Medulla oblongata (tissue), 1 donor: ENCODE results near the gene AUH.
A peak's percentile ranks its signal among the peaks of the same experiment; 100 is the strongest.
"Not testable (repeated sequence)": the region's sequence is repeated elsewhere in the genome, so short reads cannot be mapped to it uniquely, and the experiment has no call there.

Source experiments
- DNase-seq: peaks from one replicate; pipeline ENCODE4 v3.0.0-alpha.2; 2015; ENCODE audit errors: extremely low spot score

AUH gene

DNA sequence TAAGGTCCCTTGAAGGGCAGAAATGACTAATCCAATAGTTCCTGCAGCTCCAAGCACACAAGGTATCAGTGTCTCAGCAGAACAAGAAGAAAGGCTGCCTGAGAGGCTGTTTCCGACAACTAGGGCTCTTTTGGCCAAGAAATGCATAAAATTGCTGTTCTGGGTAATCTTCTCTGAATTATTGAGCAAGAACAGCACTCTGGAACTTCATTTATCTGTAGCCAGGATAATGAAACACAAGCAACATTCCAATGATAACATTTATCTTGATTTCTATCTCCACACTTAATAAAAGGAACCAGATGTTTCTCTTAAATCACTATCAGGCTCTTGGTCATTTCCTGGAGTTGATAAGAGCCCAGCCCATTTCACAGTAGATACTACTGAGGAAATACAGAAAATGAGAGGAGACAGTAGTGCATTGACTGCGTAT is 17.0 kb upstream of the AUH start:
- no peak for DNase-seq

DNA sequence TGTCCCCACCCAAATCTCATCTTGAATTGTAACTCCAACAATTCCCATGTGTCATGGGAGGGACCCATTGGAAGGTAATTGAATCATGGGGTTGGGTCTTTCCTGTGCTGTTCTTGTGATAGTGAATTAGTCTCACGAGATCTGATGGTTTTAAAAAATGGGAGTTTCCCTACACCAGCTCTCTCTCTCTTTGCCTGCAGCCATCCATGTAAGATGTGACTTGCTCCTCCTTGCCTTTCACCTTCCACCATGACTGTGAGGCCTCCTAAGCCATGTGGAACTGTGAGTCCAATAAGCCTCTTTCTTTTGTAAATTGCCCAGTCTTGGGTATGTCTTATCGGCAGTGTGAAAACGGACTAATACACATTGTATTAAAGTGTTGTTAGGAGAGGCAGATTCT is 16.3 kb upstream of the AUH start:
- not testable (repeated sequence) for DNase-seq

DNA sequence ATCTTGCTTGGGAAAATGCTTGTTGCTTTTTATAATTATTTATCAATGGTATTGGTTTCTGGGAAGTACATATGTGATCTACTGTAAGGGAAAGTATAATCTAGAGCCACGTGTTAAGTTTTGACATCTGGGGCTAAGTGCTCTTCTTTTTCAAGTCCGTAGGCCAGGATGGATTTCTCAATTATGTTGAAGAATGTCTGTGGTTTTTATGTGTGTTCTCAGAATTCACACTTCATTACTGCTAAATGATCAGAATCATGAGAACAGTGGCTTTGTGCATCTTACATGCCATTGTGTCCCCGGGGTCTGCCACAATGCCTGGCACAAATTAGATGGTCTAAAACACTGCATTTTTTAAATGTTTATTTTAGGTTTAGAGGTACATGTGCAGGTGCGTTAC is 14.5 kb upstream of the AUH start:
- DNase-seq = no peak

DNA sequence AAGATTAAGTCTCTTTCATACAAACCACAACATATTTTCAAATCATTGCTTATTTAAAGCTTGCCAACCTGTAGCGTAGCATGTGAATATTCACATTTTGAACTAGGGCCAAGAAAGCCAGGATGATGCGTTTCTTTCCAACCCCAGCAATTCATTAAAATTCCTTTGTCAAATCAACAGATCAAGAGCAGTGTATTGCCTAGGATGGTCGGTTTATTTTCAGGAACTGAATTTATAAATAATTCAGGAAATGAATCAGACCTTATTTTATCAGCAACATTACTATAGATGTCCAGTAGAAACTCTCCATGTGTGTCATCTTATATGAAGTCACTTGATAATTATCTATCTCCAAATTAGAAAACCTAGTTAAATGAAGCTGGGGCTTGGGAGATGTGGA is 13.2 kb upstream of the AUH start:
- no peak for DNase-seq

DNA sequence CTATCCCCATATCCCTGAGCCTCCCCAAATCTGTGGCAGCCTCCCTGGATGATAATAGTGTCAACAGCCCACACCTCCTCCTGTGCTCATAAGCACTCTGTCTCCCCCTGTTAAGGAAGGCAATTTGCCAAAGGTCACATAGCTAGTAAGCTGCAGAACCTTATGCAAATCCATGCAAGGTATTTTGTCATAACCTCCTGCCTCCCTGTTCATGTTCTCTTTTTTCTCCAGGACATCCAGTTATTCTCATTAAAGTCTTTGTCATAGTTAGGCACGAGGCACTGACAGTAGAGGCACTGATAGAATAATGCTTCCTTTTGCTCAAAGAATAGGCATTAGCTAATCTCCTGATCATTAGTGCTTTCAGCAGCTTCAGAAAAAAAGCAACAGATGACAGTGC is 10.2 kb upstream of the AUH start:
- DNase-seq = peak; percentile 29

DNA sequence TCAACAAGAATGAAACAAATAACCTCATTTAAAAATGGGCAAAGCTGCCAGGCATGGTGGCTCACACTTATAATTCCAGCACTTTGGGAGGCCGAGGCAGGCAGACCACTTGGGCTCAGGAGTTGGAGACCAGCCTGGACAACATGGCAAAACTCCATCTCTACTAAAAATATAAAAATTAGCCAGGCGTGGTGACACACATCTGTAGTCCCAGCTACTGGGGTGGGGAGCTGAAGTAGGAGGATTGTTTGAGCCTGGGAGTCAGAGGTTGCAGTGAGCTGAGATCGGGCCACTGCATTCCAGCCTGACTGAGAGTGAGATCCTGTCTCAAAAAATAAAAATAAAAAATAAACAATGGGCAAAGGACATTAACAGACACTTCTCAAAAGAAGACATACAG is 8.3 kb upstream of the AUH start:
- not testable (repeated sequence) for DNase-seq

DNA sequence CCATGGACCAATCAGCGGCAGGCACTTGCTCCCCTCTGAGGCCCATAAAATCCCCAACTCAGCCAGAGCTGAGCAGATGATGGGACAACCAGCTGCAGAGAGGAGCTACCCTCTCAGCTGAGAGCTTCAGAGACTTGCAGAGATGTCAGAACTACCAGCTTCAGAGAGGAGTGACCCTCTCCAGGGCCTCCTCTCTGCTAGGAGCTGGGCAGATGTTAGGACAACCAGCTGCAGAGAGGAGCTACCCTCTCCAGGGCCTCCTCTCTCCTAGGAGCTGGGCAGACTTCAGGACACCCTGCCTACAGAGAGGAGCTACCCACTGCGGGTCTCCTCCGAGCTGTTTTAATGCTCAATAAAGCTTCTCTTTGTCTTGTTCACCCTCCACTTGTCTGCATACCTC is 3.0 kb upstream of the AUH start:
- DNase-seq = no peak

DNA sequence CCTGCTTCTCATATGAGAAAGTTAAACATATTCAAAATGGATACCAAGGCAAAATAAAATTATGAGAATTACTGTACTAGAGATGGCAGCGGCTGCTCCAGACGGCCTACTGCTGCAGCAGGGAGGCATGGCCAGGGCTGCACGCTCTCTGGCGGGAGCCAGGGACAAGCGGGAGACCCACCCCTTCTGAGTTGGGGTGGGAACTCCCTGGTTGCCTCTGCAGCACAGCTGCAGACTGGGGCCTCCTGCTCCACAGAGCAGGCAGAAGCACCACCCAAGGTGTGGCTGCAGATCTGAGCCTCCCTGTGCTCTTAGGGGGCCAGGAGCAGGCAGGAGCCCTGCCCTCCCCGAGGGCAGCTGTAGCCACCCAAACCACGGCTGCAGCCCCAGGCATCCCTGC is 2.3 kb upstream of the AUH start:
- no peak for DNase-seq

DNA sequence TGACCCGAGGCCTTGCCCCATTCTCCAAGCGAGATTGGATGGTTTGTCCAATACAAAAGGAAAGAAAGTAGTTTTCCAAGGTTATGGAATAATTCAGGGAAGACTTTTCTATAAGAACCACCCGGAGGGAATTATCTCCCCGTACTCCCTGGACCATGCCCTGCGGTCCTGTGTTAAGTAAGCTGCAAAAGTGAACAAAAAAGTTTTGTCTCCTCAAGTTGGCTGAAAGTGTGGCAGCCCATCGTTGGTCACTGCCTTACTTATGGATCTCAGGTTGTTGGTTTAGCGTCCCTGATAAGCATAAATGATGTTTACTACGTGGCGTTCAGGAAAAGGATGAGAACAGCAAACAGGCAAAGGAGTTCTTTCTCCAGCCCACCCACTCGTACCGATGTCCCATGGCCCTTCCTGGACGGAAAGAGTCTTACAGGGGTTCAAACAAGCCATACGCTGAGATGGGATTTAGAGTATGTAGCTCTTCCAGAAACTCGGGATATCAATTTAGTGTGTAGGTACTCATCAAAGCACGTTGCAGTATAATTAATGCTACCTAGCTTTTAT is 413 bp upstream of the AUH start:
- no peak for DNase-seq

DNA sequence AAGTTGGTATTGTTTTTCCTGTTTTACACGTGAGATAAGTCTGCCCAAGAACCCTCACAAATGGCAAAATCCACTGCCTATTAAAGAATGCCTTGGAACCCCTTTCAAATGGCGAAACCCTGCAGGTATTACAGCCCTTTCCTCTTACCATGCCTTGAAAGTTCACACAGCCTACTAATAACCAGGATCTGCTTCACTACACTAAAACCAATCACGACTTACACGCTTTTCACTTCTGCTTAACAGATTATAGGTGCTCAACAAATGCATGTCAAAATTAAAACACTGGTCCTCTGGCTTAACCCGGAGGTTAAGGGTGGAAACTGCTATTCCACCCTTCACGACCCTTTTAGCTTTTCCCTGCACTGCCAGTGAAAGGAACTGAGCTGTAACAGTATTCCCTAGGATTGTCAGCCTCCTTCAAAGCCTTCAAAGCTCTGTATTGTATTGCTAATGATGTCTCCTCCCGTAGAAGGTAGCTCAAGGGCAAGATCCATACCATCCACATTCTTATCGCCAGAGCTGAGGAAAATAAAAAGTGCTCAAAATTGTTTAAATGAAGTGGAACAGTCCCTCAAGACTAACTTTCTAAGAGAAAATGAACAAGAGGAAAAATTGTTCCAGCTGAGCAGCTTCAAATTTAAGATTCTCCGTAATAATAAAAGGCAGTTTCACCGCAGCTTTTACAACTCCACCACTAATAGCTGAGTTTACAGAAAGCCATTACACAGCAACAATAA is 997 bp downstream of the AUH start:
- DNase-seq = peak; percentile 38

DNA sequence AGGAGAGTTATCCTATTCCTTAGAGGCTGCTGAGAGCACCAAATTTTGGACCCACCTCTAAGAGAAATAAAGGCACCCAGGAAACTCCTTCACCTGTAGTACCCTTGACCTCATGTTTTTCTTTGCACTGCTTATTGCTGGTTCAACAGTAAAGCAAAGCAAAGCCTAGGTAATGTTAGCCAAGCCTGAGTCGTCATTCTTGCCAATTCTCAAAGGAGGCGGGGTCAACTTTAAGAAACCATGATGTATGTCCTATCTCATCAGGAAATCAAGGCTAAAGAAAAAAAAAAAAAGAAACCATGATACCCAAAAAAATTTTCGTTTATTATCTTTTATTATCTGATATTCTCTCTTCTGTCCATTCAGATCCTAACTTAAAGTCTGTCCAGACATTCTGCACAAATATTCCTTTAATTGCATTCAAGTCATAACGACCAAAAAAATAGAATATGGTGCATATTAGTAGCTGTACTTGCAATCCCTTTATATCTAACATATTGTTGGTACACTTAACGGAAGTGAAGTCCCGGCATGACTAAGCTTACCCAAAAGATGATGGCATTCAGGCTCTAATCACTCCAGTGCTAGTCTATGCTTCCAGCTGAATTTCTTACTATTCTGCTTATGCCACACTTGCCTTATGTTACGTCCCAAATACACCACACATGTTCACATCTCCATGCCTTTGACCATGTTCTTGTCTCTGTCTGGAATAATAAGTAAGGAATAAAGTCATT is 1.8 kb downstream of the AUH start:
- peak; percentile 6 for DNase-seq

DNA sequence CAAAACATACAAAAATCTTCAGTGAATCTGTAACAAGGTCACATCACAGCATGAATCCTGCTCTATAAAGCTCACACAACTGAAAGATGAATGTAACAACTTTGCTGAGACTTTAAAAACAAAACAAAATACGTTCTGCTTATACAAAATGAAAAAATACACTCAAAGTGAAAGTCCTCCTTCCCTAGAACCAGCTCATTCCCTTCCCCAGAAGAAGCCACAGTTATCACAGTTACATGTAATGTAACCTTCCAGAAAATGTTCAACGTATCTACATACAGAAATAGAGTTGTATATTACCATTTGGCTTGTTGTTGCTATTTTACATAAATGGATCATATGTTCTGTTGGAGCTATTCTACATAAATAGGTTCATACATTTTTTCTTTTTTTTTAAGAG is 2.6 kb downstream of the AUH start:
- DNase-seq = no peak

DNA sequence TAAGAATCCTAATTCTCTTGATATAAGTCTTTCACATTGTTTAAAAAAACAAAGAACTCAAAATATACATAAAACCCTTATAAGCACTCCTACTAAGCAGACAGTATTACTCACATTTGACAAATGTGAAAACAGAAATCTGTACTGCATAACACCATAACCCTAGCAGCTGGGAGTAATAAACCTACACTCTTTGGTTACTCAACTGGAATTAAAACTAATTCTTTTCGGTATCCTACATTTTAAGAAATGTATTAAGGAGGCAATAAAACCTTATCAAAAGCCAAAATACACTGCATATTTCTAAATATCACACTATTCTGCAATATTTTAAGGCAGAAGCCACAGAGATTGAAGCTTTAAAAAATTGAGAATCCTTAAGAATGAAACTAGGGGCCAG is 6.8 kb downstream of the AUH start:
- DNase-seq = no peak

DNA sequence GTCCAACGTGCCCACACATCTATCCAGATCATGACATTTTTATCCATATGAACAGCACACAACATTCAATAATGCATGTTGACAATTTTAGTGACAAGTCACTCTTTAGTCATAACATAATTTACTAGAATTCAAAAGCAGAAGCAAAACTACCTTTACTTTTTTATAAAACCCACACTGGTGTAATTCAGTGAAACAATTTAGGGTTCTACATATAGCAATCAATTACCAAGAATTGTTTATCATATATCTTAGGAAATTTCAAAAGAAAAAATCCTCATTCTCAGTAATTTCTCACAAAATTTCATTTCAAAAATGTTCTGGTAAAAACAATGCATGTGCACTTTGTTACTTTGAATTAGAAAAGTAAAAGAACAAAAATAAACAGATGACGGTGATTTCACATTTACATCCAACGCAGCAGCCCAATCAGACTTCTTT is 12.6 kb downstream of the AUH start:
- no peak for DNase-seq

DNA sequence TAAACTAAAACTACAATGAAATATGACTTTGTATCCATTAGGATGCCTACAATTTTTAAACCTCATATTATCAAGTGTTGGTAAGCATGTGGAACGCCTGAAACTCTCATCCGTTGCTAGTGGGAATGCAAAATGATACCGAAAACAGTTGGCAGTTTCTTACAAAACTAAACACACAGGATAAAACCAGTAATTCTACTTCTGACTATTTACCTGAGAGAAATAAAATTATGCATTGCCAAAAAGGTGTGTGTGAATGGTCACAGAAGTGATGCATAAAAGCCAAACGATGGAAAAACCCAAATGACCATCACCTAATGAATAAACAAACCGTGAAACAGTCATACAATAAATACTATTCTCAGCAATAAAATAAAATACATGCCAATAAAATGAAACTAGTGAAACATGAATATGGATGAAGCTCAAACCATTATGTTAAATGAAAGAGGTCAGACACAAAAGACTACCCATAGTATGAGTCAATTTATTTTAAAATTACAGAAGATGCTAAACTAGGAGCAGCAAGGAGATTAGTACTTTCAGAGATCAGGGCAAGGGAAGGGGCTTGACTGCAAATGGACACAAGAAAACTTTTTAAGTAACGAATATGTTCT is 13.4 kb downstream of the AUH start:
- DNase-seq = no peak

DNA sequence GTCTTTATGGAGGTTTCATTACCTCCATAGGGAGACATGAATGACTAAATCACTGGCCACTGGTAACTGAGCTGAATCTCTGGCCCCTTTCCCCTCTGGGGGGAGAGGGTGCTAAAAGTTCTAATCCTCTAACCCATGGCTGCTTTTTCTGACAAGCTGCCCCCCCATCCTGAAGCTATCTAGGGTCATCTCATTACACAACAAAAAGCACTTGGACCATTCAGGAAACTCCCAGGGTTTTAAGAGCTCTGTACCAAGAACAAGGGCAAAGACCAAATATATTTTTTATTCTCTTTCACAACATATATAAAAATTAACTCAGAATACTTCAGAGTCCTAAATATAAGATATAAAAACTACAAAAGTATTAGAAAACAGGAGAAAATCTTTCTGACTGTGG is 14.3 kb downstream of the AUH start:
- DNase-seq = no peak

DNA sequence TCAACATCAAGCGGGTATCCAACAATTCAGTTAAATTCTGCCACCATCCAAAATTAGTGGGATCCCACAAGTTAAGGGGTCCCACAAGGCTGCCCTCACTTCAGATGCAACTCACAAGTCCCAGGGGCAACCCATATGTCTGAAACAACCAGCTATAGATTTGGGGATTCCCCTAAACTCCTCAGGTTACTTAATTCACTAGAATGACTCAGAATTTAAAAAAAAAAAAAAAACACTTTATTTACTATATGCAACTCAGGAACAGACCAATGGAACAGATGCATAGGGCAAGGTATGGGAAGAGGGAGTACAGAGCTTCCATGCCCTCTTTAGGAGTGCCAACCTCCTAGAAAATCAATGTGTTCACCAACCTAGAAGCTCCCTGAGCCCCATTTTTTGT is 15.1 kb downstream of the AUH start:
- DNase-seq = no peak

DNA sequence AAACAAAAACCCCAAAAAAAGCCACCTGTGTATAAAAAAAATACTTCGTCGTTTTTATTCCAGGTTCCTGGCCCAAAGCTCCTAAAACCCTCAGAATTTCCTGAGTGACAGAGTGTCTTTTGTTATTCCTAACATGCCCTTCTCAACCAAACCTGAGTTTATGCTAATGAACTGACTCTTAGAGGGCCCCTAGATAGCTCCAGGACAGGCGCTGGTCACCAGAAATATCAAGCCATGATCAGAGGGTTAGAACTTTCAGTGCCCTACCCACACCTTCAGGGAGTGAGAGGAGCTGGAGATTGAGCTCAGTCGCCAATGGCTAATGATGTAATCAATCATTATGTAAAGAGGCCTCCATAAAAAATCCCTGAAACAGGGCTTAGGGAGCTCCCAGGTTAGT is 15.7 kb downstream of the AUH start:
- DNase-seq = no peak

DNA sequence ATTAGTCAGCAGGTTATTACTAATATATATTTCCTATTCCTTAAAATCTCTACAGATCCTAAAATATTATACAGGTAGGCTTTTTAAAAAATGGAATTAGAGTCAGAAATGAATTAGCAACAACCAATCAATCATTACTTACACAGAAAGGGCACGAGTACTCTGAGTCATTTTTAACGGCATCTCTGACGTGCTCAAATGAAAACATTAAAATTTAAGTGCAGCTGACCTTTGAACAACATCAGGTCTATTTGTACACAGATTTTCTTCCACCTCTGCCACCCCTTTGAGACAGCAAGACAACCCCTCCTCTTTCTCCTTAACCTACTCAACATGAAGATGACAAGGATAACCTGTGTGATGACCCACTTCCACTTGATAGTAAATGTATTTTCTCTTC is 19.1 kb downstream of the AUH start:
- no peak for DNase-seq

DNA sequence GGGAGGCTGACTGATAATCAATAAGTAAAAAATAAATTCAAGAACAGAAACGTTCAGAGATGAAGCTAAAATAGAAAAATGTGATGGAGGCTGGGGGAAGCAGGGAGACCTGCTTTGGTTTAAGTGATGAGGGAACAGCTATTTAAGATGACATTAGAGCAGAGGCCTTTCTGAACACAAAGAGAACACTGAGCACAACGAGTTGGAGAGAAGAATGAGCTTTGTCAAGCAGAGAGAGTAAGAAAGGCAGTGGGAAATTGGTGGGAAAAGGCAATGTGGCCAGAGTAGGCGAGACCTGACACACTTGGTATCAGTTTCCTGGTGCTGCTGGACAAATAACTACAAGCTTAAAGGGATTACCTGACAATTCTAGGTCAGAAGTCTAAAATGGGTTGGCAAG is 20.0 kb downstream of the AUH start:
- no peak for DNase-seq

DNA sequence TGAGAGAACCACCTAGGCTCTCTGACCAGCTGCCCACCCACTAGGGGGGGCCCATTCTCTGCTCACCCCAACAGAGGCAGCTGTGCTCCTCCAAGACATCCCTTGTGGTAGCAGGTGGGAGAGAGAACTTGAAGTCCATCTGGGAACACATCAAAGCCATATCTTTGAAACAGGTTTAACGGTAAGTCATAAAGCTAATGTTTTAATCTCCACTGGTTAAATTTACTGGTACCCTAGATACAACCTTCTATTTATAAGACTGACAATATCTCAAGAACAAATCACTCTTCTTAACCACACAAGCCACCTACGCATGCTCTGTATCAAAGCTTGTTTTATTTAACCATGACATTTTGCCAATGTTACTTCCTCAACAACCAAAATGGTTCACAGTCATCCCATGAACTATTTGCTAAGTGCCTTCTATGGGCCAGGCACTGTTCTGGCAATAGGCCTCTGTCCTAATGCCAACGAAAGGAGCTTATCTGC is 20.4 kb downstream of the AUH start:
- no peak for DNase-seq

DNA sequence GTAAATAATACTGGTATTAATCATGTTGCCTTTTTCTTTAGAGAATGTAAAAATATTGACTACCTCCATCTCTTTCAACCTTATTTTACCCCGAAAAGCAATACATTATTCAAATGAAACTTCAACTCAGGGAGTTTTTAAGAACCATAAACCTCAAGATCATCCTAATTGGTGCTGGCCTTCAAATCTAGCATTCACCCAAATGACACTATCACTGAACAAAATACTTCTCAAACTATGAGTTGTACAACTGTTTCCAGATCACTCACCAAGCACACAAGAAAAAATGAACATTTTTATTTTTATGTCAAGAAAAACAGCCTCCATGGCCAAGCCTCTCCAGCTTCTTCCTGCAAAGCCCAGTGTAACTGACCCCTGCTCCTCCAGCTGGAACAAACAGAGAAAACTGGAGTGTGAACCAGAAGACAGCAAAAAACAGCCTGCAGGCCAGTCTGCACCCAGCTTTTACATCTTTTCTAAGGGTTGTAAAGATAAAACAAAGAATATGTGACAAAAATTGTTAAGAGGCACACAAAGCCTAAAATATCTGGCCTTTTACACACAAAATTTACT is 21.2 kb downstream of the AUH start:
- DNase-seq = no peak
